HG03460 (cell line): ENCODE data around the gene PDK1.

ENCODE experiments used
- ATAC-seq: cut with Tn5 transposase; IDR thresholded peaks from one replicate; pipeline ENCODE4 v1.9.1; 2021; ENCODE audit not compliant: unreplicated experiment

The PDK1 gene

GRCh38 chr2:172639256-172639655 lies 83.4 kb downstream of the PDK1 start:
- ATAC-seq: no peak

GRCh38 chr2:172639823-172640222 lies 83.9 kb downstream of the PDK1 start:
- ATAC-seq: no peak

GRCh38 chr2:172640389-172640788 lies 84.5 kb downstream of the PDK1 start:
- ATAC-seq: no peak

GRCh38 chr2:172642301-172643020 lies 86.6 kb downstream of the PDK1 start:
- ATAC-seq: no peak

- no peak for ATAC-seq
Observed at GRCh38 chr2:172643142-172643541, 87.3 kb downstream of the PDK1 start.

- no peak for ATAC-seq
Observed at GRCh38 chr2:172647439-172647838, 91.5 kb downstream of the PDK1 start.

- no peak for ATAC-seq
Observed at GRCh38 chr2:172655091-172655837, 99.4 kb downstream of the PDK1 start.

GRCh38 chr2:172655838-172656573 lies 100.1 kb downstream of the PDK1 start:
- no peak for ATAC-seq
